H1 (cell line): ENCODE measurements around the gene TPPP2. TPM values are rescaled to one million over a fixed set of nuclear protein-coding genes. Genes with fewer than 3 reads are reported as not detected.

Experiments
- CTCF ChIA-PET: fragments of 300-600 bp; sonication (Branson Sonifier 250); formaldehyde crosslinking; loops from one replicate; lab custom pipeline; 2021; ENCODE audit not compliant: partially characterized antibody; lab: Charles Lee
- POLR2A ChIA-PET: fragments of 300-600 bp; sonication (Branson Sonifier 250); formaldehyde crosslinking; loops from one replicate; lab custom pipeline; 2021; ENCODE audit warnings: inconsistent platforms; ENCODE audit not compliant: partially characterized antibody; lab: Charles Lee
- DNase-seq, 2 experiments: peaks; one replicate each; pipeline versions ENCODE4 v3.0.0 to v3.0.0-alpha.2; 2010 to 2022; ENCODE audit warnings: low spot score in 2 of 2, low read depth in 1 of 2, mixed read lengths in 1 of 2
- FAIRE-seq: peaks from 2 replicates; lab custom pipeline; 2011; peaks lifted over from hg19 to GRCh38; lab: Jason Lieb, UNC
- H2AFZ ChIP-seq: 2 replicates; pipeline ENCODE4 v1.8.1; 2012; ENCODE audit warnings: low read length, inconsistent platforms
- H2AK5ac ChIP-seq: 2 replicates; pipeline ENCODE4 v1.6.1; 2013; ENCODE audit warnings: low read depth, low read length
- H2BK120ac ChIP-seq: replicated peaks from 2 replicates; pipeline ENCODE3; 2013; ENCODE audit warnings: low read depth, low read length, inconsistent platforms
- H2BK12ac ChIP-seq: 2 replicates; pipeline ENCODE4 v1.6.1; 2013; ENCODE audit warnings: low read depth, low read length
- H2BK15ac ChIP-seq: 2 replicates; pipeline ENCODE4 v1.6.1; 2013; ENCODE audit warnings: low read length
- H2BK20ac ChIP-seq: 2 replicates; pipeline ENCODE4 v1.6.1; 2013; ENCODE audit warnings: low read length
- H2BK5ac ChIP-seq: 2 replicates; pipeline ENCODE4 v1.6.1; 2013; ENCODE audit warnings: low read depth, low read length
- H3K14ac ChIP-seq: 2 replicates; pipeline ENCODE4 v1.6.1; 2013; ENCODE audit warnings: inconsistent platforms; ENCODE audit not compliant: insufficient read length
- H3K18ac ChIP-seq: 2 replicates; pipeline ENCODE4 v1.6.1; 2013; ENCODE audit warnings: low read length; ENCODE audit errors: extremely low read depth
- H3K23ac ChIP-seq: 2 replicates; pipeline ENCODE4 v1.6.1; 2013; ENCODE audit warnings: inconsistent platforms; ENCODE audit not compliant: insufficient read length
- H3K23me2 ChIP-seq: 2 replicates; pipeline ENCODE4 v1.6.1; 2013; ENCODE audit warnings: low read depth, low read length
- H3K27ac ChIP-seq: 2 replicates; pipeline ENCODE4 v1.6.1; 2011; ENCODE audit warnings: low read depth, low read length, inconsistent platforms
- H3K27me3 ChIP-seq, 4 experiments: replicated peaks in 1 of 4; 1 replicate in 1 of 4; 2 replicates in 3 of 4; pipeline versions ENCODE4 v1.6.1 to v1.8.1; 2011 to 2013; ENCODE audit warnings: low read length in 3 of 4, mild to moderate bottlenecking in 3 of 4, inconsistent platforms in 2 of 4, mixed read lengths in 2 of 4, moderate library complexity in 1 of 4; ENCODE audit not compliant: control insufficient read depth in 3 of 4, insufficient read depth in 3 of 4; ENCODE audit errors: extremely low read depth in 1 of 4
- H3K36me3 ChIP-seq, 4 experiments: 2 replicates each; pipeline versions ENCODE4 v1.6.1 to v1.8.1; 2011 to 2013; ENCODE audit warnings: mild to moderate bottlenecking in 4 of 4, low read length in 3 of 4, moderate library complexity in 2 of 4, control low read depth in 1 of 4, inconsistent platforms in 1 of 4; ENCODE audit not compliant: insufficient read depth in 4 of 4, control insufficient read depth in 2 of 4
- H3K4ac ChIP-seq: replicated peaks from 2 replicates; pipeline ENCODE3; 2013; ENCODE audit warnings: low read length, low read depth, mixed read lengths, inconsistent platforms; ENCODE audit not compliant: insufficient read length
- H3K4me1 ChIP-seq, 4 experiments: replicated peaks in 1 of 4; 1 replicate in 1 of 4; 2 replicates in 3 of 4; pipeline versions ENCODE4 v1.6.1 to v1.8.1; 2011 to 2013; ENCODE audit warnings: low read length in 3 of 4, inconsistent platforms in 2 of 4, mixed read lengths in 1 of 4; ENCODE audit not compliant: insufficient read depth in 4 of 4, control insufficient read depth in 3 of 4
- H3K4me2 ChIP-seq, 2 experiments: 2 replicates each; pipeline versions ENCODE4 v1.6.1 to v1.8.1; 2011 to 2013; ENCODE audit warnings: low read depth in 2 of 2, low read length in 2 of 2, control low read depth in 1 of 2, inconsistent platforms in 1 of 2, mild to moderate bottlenecking in 1 of 2; ENCODE audit not compliant: insufficient read depth in 1 of 2
- H3K4me3 ChIP-seq, 4 experiments: fragments of 200-600, 300-600 bp in 1 of 4; sonication (generic), shearing (Covaris generic), sonication (Bioruptor Twin) in 1 of 4; 2 replicates each; pipeline versions ENCODE4 v1.5.1 to v1.8.1; 2011 to 2016; ENCODE audit warnings: low read length in 4 of 4, low read depth in 3 of 4, control low read depth in 2 of 4, inconsistent platforms in 2 of 4, mild to moderate bottlenecking in 2 of 4, mixed read lengths in 1 of 4, moderate library complexity in 1 of 4; ENCODE audit not compliant: insufficient read depth in 2 of 4; ENCODE audit errors: extremely low read depth in 1 of 4
- H3K56ac ChIP-seq: replicated peaks from 2 replicates; pipeline ENCODE3; 2013; ENCODE audit warnings: low read depth, mild to moderate bottlenecking, mixed read lengths, low read length, inconsistent platforms; ENCODE audit not compliant: insufficient read length
- H3K79me1 ChIP-seq: 2 replicates; pipeline ENCODE4 v1.6.1; 2013; ENCODE audit warnings: low read depth, low read length, control low read depth
- H3K79me2 ChIP-seq, 2 experiments: 2 replicates each; pipeline versions ENCODE4 v1.6.1 to v1.8.1; 2012 to 2013; ENCODE audit warnings: low read length in 2 of 2, mild to moderate bottlenecking in 2 of 2, inconsistent platforms in 1 of 2; ENCODE audit not compliant: insufficient read depth in 2 of 2, control insufficient read depth in 1 of 2
- H3K9ac ChIP-seq, 4 experiments: replicated peaks in 1 of 4; 1 replicate in 1 of 4; 2 replicates in 3 of 4; pipeline versions ENCODE4 v1.6.1 to v1.8.1; 2011 to 2013; ENCODE audit warnings: low read depth in 3 of 4, low read length in 3 of 4, control low read depth in 2 of 4, mild to moderate bottlenecking in 2 of 4, moderate library complexity in 2 of 4, inconsistent platforms in 1 of 4; ENCODE audit errors: extremely low read depth in 1 of 4
- H3K9me3 ChIP-seq, 2 experiments: 2 replicates each; pipeline versions ENCODE4 v1.6.1 to v1.8.1; 2012 to 2013; ENCODE audit warnings: mild to moderate bottlenecking in 2 of 2, moderate library complexity in 2 of 2, control low read depth in 1 of 2, inconsistent platforms in 1 of 2, low read depth in 1 of 2, low read length in 1 of 2, mixed read lengths in 1 of 2; ENCODE audit not compliant: insufficient read depth in 2 of 2
- H4K20me1 ChIP-seq, 2 experiments: replicated peaks in 1 of 2; 2 replicates each; pipeline versions ENCODE3 to v1.8.1; 2011 to 2013; ENCODE audit warnings: inconsistent platforms in 2 of 2, low read length in 2 of 2, mild to moderate bottlenecking in 1 of 2; ENCODE audit not compliant: insufficient read depth in 2 of 2, control insufficient read depth in 1 of 2
- H4K5ac ChIP-seq: 2 replicates; pipeline ENCODE4 v1.6.1; 2013; ENCODE audit warnings: low read length, low read depth, mixed read lengths, inconsistent platforms; ENCODE audit not compliant: insufficient read length
- H4K8ac ChIP-seq: 2 replicates; pipeline ENCODE4 v1.8.0; 2013; ENCODE audit warnings: mild to moderate bottlenecking, moderate library complexity, low read length, inconsistent platforms; ENCODE audit not compliant: insufficient read depth; ENCODE audit errors: extremely low read depth
- H4K91ac ChIP-seq: replicated peaks from 2 replicates; pipeline ENCODE3; 2013; ENCODE audit warnings: low read length, mixed read lengths, inconsistent platforms; ENCODE audit not compliant: insufficient read length
- JUN ChIP-seq: IDR thresholded peaks from 2 replicates; pipeline ENCODE4 v1.6.1; 2011; ENCODE audit warnings: low read depth, mild to moderate bottlenecking, improper control_type of control experiment, low read length
- POU5F1 ChIP-seq: IDR thresholded peaks from 2 replicates; pipeline ENCODE4 v1.6.1; 2011; ENCODE audit warnings: low read depth, mild to moderate bottlenecking, low read length, moderate library complexity
- YY1 ChIP-seq: IDR thresholded peaks from 2 replicates; pipeline ENCODE4 v1.6.1; 2011; ENCODE audit warnings: low read depth, mild to moderate bottlenecking, low read length
- WGBS, 2 experiments: shearing (Covaris generic) in 1 of 2; methylation state at CpG; one replicate each; pipeline versions ENCODE4 v1.1.6 to v1.1.7; 2013 to 2015; ENCODE audit warnings: low lambda C conversion rate in 2 of 2, mixed read lengths in 2 of 2, inconsistent platforms in 1 of 2, low coverage in 1 of 2, missing lambda C conversion rate in 1 of 2; ENCODE audit not compliant: insufficient replicate concordance in 2 of 2, insufficient coverage in 1 of 2, insufficient read length in 1 of 2; ENCODE audit errors: extremely low coverage in 1 of 2, missing lambda C conversion rate in 1 of 2; 5-methylcytosine and 5-hydroxymethylcytosine counted together
- polyA plus RNA-seq, 7 experiments: library from polyadenylated mRNA; depleted of rRNA in 3 of 7; stranded (reverse) in 5 of 7; unstranded in 2 of 7; fragments of >200 nt in 5 of 7; fragments of 200-250 nt in 2 of 7; gene quantifications; 1 replicate in 5 of 7; 2 replicates in 1 of 7; 4 replicates in 1 of 7; pipeline versions ENCODE4 v1.2.1 to v1.2.3, GENCODE V29; 2011 to 2013; ENCODE audit warnings: missing spikeins in 2 of 7, mixed read lengths in 2 of 7
- total RNA-seq: library from RNA; stranded (reverse); fragmentation: NEBNext Ultra II Directional; extraction: Animal tissue kit (Norgen Biotek cat#: 25700); gene quantifications from 2 replicates; pipeline ENCODE4 v1.2.1, GENCODE V29; 2021

TPPP2 gene
- total and polyA plus RNA-seq, 2 of the 8 experiments (the other 6 are each of a cell fraction or from before 2014, with no cell fraction given): not detected

- no peaks in the 10 kb centered on the region; the same call in 1 of the 2 replicates for H3K23me2 ChIP-seq
- no peak overlapping the region for H3K4ac ChIP-seq
- H3K36me3 ChIP-seq: peaks cover 25 to 50% (median 38%) of the 10 kb centered on the region in 4 experiments
- no peak for DNase-seq
- H3K4me1 ChIP-seq: peaks cover 2 to 6% (median 5%) of the 10 kb centered on the region in 4 experiments; a peak in 5 of 7 replicates
- H2AK5ac ChIP-seq: no peak overlapping the region
- H3K79me1 ChIP-seq: no peaks in the 10 kb centered on the region
- no peak overlapping the region for H3K23ac ChIP-seq
- no peak overlapping the region for H3K14ac ChIP-seq
- peaks cover 0 to 2% of the 10 kb centered on the region in 2 experiments for H4K20me1 ChIP-seq
- no peak overlapping the region for H4K91ac ChIP-seq
- no peak overlapping the region for H4K5ac ChIP-seq
- H3K79me2 ChIP-seq: peaks cover 0 to 5% of the 10 kb centered on the region in 2 experiments; a peak in 2 of 4 replicates
- H2AFZ ChIP-seq: no peak overlapping the region
- H3K4me3 ChIP-seq: no peak overlapping the region
- no peak overlapping the region for H3K4me2 ChIP-seq
- no peak overlapping the region for H2BK5ac ChIP-seq
- CTCF ChIA-PET: interaction anchor here (1.1 to 10.6 kb wide), 5 partner anchors 9 to 194 kb away, joined by 4 to 117 read pairs (median 8); partner anchors contain the start of gene RNASE1
- no peak overlapping the region for H3K56ac ChIP-seq
- WGBS, 2 experiments: 93% methylated on average over 14 of the region's 14 CpGs; no CpG with 5 or more reads in 1 of the 2 experiments
- POLR2A ChIA-PET: interaction anchor here (1.8 kb wide), 1 partner anchor 27 kb away, joined by 4 read pairs; no protein-coding TSS in a partner anchor
- no peak overlapping the region for H2BK12ac ChIP-seq
- no peak overlapping the region for H2BK120ac ChIP-seq
- H3K27me3 ChIP-seq: no peaks in the 10 kb centered on the region
- no peak overlapping the region for H3K27ac ChIP-seq
- no peak overlapping the region for H3K18ac ChIP-seq
- no peak for FAIRE-seq
- no peak overlapping the region for H4K8ac ChIP-seq
- no peak overlapping the region for H2BK15ac ChIP-seq
- H3K9ac ChIP-seq: no peak overlapping the region
- no peaks in the 10 kb centered on the region for H3K9me3 ChIP-seq
- no peak overlapping the region for H2BK20ac ChIP-seq
- no peak for TF ChIP-seq YY1
- TF ChIP-seq JUN: no peak
- no peak for TF ChIP-seq POU5F1
Measured at GRCh38 chr14:20996521-20996920, 33.5 kb upstream of the TPPP2 start.
